HEK293 (cell line): ENCODE data around the gene TOPAZ1.

Experiments
- ATF2 ChIP-seq: fragments of 450-650 bp; formaldehyde crosslinking; IDR thresholded peaks from 2 replicates; pipeline ENCODE4 v1.5.1; 2016; ENCODE audit warnings: missing biosample characterization, missing genetic modification characterization, low read depth
- CTCF ChIP-seq: fragments of 450-650 bp; formaldehyde crosslinking; IDR thresholded peaks from 2 replicates; pipeline ENCODE4 v1.5.1; 2016; ENCODE audit warnings: missing biosample characterization, missing genetic modification characterization
- PRDM6 ChIP-seq: fragments of 450-650 bp; formaldehyde crosslinking; IDR thresholded peaks from 2 replicates; pipeline ENCODE4 v1.5.1; 2017; ENCODE audit warnings: missing biosample characterization, missing genetic modification characterization
- REST ChIP-seq: fragments of 450-650 bp; formaldehyde crosslinking; IDR thresholded peaks from 2 replicates; pipeline ENCODE4 v1.5.1; 2016; ENCODE audit warnings: missing biosample characterization, missing genetic modification characterization
- SCRT1 ChIP-seq: fragments of 450-650 bp; formaldehyde crosslinking; IDR thresholded peaks from 2 replicates; pipeline ENCODE4 v1.5.1; 2016; ENCODE audit warnings: missing biosample characterization, missing genetic modification characterization, borderline replicate concordance
- ZFP37 ChIP-seq: fragments of 450-650 bp; formaldehyde crosslinking; IDR thresholded peaks from 2 replicates; pipeline ENCODE4 v1.5.1; 2016; ENCODE audit warnings: missing biosample characterization, missing genetic modification characterization
- ZNF121 ChIP-seq: fragments of 450-650 bp; formaldehyde crosslinking; IDR thresholded peaks from 2 replicates; pipeline ENCODE4 v1.5.1; 2016; ENCODE audit warnings: missing biosample characterization, missing genetic modification characterization
- ZNF274 ChIP-seq, 2 experiments: fragments of 200-500 bp in 1 of 2; fragments of 450-650 bp in 1 of 2; sonication (Bioruptor generic) in 1 of 2; formaldehyde crosslinking in 1 of 2; IDR thresholded peaks; 2 replicates each; pipeline versions ENCODE4 v1.5.1 to v1.6.1; 2014 to 2016; ENCODE audit warnings: borderline replicate concordance in 1 of 2, inconsistent platforms in 1 of 2, low read length in 1 of 2, missing biosample characterization in 1 of 2, missing genetic modification characterization in 1 of 2
- ZNF335 ChIP-seq: fragments of 450-650 bp; formaldehyde crosslinking; conservative IDR thresholded peaks from 2 replicates; pipeline ENCODE4 v1.5.1; 2016; ENCODE audit warnings: missing biosample characterization, missing genetic modification characterization
- ZNF544 ChIP-seq: fragments of 450-650 bp; formaldehyde crosslinking; IDR thresholded peaks from 2 replicates; pipeline ENCODE4 v1.5.0; 2017; ENCODE audit warnings: missing biosample characterization, missing genetic modification characterization
- ZNF555 ChIP-seq: fragments of 450-650 bp; formaldehyde crosslinking; conservative IDR thresholded peaks from 2 replicates; pipeline ENCODE4 v1.5.1; 2017; ENCODE audit warnings: missing biosample characterization, mild to moderate bottlenecking, missing genetic modification characterization, inconsistent platforms
- TF ChIP-seq, protein P1 (sequence below): IDR thresholded peaks from 2 replicates; pipeline ENCODE4 v1.6.1; 2011; ENCODE audit warnings: mild to moderate bottlenecking, low read depth, low read length, borderline replicate concordance

DNA sequence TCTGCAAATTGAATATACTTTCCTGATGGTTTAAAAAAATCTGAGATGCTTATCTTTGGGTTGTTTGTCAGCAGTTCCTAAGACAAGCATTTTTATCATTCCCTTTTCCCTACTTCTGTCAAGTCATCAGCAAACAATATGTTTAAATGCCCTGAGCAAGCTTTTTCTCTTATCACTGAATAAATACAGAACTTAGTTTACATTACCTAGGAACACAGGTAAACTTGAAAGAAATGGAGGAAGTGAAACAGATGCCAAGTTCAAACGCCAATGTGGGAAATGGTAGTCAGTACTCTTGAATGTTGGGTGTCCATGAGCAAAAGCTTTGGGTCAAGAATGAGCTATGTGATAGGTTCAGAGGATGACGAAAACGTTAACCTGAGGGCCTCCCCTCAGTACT lies 79.6 kb downstream of the TOPAZ1 start:
- TF ChIP-seq ZNF544 (tag by site-specific recombination) (no peak), ZNF121 (tag by site-specific recombination) (no peak), CTCF (tag by site-specific recombination) (no peak), ZNF555 (no peak), ZNF335 (tag by site-specific recombination) (no peak), ATF2 (tag by site-specific recombination) (no peak), REST (no peak), PRDM6 (tag by site-specific recombination) (no peak), ZNF274 (IDR thresholded peaks at IDR 0.05; ENCODE audit: low read length) (no peak), ZNF274 (tag by site-specific recombination; IDR thresholded peaks at IDR 0.05; ENCODE audit: borderline replicate concordance) (no peak), ZFP37 (tag by site-specific recombination) (no peak), SCRT1 (tag by site-specific recombination) (no peak)
- TF ChIP-seq, protein P1, sequence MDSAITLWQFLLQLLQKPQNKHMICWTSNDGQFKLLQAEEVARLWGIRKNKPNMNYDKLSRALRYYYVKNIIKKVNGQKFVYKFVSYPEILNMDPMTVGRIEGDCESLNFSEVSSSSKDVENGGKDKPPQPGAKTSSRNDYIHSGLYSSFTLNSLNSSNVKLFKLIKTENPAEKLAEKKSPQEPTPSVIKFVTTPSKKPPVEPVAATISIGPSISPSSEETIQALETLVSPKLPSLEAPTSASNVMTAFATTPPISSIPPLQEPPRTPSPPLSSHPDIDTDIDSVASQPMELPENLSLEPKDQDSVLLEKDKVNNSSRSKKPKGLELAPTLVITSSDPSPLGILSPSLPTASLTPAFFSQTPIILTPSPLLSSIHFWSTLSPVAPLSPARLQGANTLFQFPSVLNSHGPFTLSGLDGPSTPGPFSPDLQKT = no peak
